ENCODE measurements around the gene PAQR8. TPM values are rescaled to one million over a fixed set of nuclear protein-coding genes. Genes with fewer than 3 reads are reported as not detected.

Gene PAQR8
- total and polyA plus RNA-seq, 11 donors = 1.3 to 7.5 (median 3.6) TPM

GRCh38 chr6:52369234-52369633 is 7.3 kb downstream of the PAQR8 start:
- Histone ChIP-seq H3K36me3 (peaks cover 0 to 11% (median 0%) of the 10 kb centered on the region in 9 donors), H3K27me3 (no peaks in the 10 kb centered on the region), H3K4me3 (no peak overlapping the region), H3K27ac (no peak overlapping the region), H3K9me3 (peaks cover 0 to 3% (median 0%) of the 10 kb centered on the region in 12 donors), H3K4me1 (peaks cover 0 to 5% (median 0%) of the 10 kb centered on the region in 12 donors)
- intact Hi-C loops (cut with DNase I) = loop anchor here in 1 of 10 donors (10.0 kb wide), 1 partner anchor 84 kb away; the partner anchor contains the start of gene MCM3
- DNase-seq = no peak
- no peak for ATAC-seq
- TF ChIP-seq, protein P1, sequence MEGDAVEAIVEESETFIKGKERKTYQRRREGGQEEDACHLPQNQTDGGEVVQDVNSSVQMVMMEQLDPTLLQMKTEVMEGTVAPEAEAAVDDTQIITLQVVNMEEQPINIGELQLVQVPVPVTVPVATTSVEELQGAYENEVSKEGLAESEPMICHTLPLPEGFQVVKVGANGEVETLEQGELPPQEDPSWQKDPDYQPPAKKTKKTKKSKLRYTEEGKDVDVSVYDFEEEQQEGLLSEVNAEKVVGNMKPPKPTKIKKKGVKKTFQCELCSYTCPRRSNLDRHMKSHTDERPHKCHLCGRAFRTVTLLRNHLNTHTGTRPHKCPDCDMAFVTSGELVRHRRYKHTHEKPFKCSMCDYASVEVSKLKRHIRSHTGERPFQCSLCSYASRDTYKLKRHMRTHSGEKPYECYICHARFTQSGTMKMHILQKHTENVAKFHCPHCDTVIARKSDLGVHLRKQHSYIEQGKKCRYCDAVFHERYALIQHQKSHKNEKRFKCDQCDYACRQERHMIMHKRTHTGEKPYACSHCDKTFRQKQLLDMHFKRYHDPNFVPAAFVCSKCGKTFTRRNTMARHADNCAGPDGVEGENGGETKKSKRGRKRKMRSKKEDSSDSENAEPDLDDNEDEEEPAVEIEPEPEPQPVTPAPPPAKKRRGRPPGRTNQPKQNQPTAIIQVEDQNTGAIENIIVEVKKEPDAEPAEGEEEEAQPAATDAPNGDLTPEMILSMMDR (IDR thresholded peaks at IDR 0.05) = no peak
- no peak for TF ChIP-seq POLR2A (IDR thresholded peaks at IDR 0.05)
- WGBS, 4 donors = 94 to 98% (median 97%) methylated on average over 2 of the region's 2 CpGs

- H3K4me3 ChIP-seq = no peak overlapping the region
- peaks cover 0 to 3% (median 0%) of the 10 kb centered on the region in 12 donors for H3K9me3 ChIP-seq
- ATAC-seq = no peak
- WGBS, 4 donors = 42 to 50% (median 46%) methylated on average over 2 of the region's 2 CpGs
- TF ChIP-seq POLR2A (IDR thresholded peaks at IDR 0.05) = no peak
- TF ChIP-seq, protein P1 (IDR thresholded peaks at IDR 0.05) = no peak
- no peak overlapping the region for H3K27ac ChIP-seq
- peaks cover 0 to 16% (median 4%) of the 10 kb centered on the region in 12 donors for H3K4me1 ChIP-seq
- peaks cover 0 to 11% (median 0%) of the 10 kb centered on the region in 9 donors for H3K36me3 ChIP-seq
- DNase-seq = no peak
- intact Hi-C loops (cut with DNase I) = no loop called here
- no peaks in the 10 kb centered on the region for H3K27me3 ChIP-seq
Measured at GRCh38 chr6:52371656-52372191, 9.8 kb downstream of the PAQR8 start.

- WGBS, 4 donors = 92 to 97% (median 96%) methylated on average over 5 of the region's 5 CpGs
- peaks cover 0 to 8% (median 0%) of the 10 kb centered on the region in 9 donors for H3K36me3 ChIP-seq
- H3K4me3 ChIP-seq = no peak overlapping the region
- H3K4me1 ChIP-seq = peaks cover 0 to 31% (median 13%) of the 10 kb centered on the region in 12 donors
- peaks cover 0 to 3% (median 0%) of the 10 kb centered on the region in 12 donors for H3K9me3 ChIP-seq
- no peak for ATAC-seq
- intact Hi-C loops (cut with DNase I) = no loop called here
- DNase-seq = no peak
- no peaks in the 10 kb centered on the region for H3K27me3 ChIP-seq
- TF ChIP-seq, protein P1 (IDR thresholded peaks at IDR 0.05) = no peak
- no peak for TF ChIP-seq POLR2A (IDR thresholded peaks at IDR 0.05)
- no peak overlapping the region for H3K27ac ChIP-seq
Measured at GRCh38 chr6:52373151-52373690, 11.3 kb downstream of the PAQR8 start.

- H3K27me3 ChIP-seq = no peaks in the 10 kb centered on the region
- WGBS, 4 donors = 93 to 96% (median 94%) methylated on average over 4 of the region's 4 CpGs
- H3K4me3 ChIP-seq = no peak overlapping the region
- no peak overlapping the region for H3K27ac ChIP-seq
- no peak for ATAC-seq
- DNase-seq = no peak
- H3K4me1 ChIP-seq = peaks cover 0 to 32% (median 13%) of the 10 kb centered on the region in 12 donors
- peaks cover 0 to 3% (median 0%) of the 10 kb centered on the region in 12 donors for H3K9me3 ChIP-seq
- H3K36me3 ChIP-seq = peaks cover 0 to 8% (median 0%) of the 10 kb centered on the region in 9 donors
- TF ChIP-seq, protein P1 (IDR thresholded peaks at IDR 0.05) = no peak
- TF ChIP-seq POLR2A (IDR thresholded peaks at IDR 0.05) = no peak
- intact Hi-C loops (cut with DNase I) = no loop called here
Measured at GRCh38 chr6:52374247-52374646, 12.3 kb downstream of the PAQR8 start.

Measured in heart left ventricle (tissue), 16 donors.